CD8-positive, alpha-beta memory T cell (primary cell): ENCODE data around the gene FARP2. TPM values are rescaled to one million over a fixed set of nuclear protein-coding genes. Genes with fewer than 3 reads are reported as not detected.
A peak's percentile ranks its signal among the peaks of the same experiment; 100 is the strongest.
"Not testable (repeated sequence)": the region's sequence is repeated elsewhere in the genome, so short reads cannot be mapped to it uniquely, and the experiment has no call there.

Source experiments
- CTCF ChIA-PET: fragments of 350-600 bp; sonication (Branson Sonifier 250); formaldehyde crosslinking; loops from one replicate; lab custom pipeline; 2021; ENCODE audit warnings: antibody characterized with exemption; lab: Charles Lee
- POLR2A ChIA-PET: fragments of 350-600 bp; sonication (Branson Sonifier 250); formaldehyde crosslinking; loops from one replicate; lab custom pipeline; 2021; ENCODE audit warnings: antibody characterized with exemption; lab: Charles Lee
- DNase-seq, 5 donors: peaks; one replicate each; pipeline versions ENCODE4 v3.0.0 to v3.0.0-alpha.2; 2020 to 2022; ENCODE audit warnings: mixed read lengths in 1 of 5
- H3K27ac ChIP-seq: one replicate; pipeline ENCODE4 v1.7.0; 2013; ENCODE audit warnings: low read depth, mild to moderate bottlenecking, low read length, moderate library complexity
- H3K27me3 ChIP-seq: 2 replicates; pipeline ENCODE4 v1.7.0; 2013; ENCODE audit warnings: low read length, mild to moderate bottlenecking; ENCODE audit not compliant: insufficient read depth, poor library complexity, severe bottlenecking
- H3K36me3 ChIP-seq: 2 replicates; pipeline ENCODE4 v1.7.0; 2013; ENCODE audit warnings: mild to moderate bottlenecking, low read length, moderate library complexity; ENCODE audit not compliant: insufficient read depth
- H3K4me1 ChIP-seq: 2 replicates; pipeline ENCODE4 v1.7.0; 2013; ENCODE audit warnings: mild to moderate bottlenecking, low read length, moderate library complexity; ENCODE audit not compliant: insufficient read depth
- H3K4me3 ChIP-seq: 2 replicates; pipeline ENCODE4 v1.7.0; 2013; ENCODE audit warnings: mild to moderate bottlenecking, low read length
- H3K9me3 ChIP-seq: 2 replicates; pipeline ENCODE4 v1.7.0; 2013; ENCODE audit warnings: mild to moderate bottlenecking, low read length
- H3K27ac Mint-ChIP-seq, 8 donors: one replicate each; pipeline ENCODE4 v1.8.0; 2020 to 2021; ENCODE audit warnings: mixed read lengths in 8 of 8, mild to moderate bottlenecking in 6 of 8, inconsistent platforms in 3 of 8, moderate library complexity in 3 of 8
- H3K27me3 Mint-ChIP-seq, 2 donors: one replicate each; pipeline ENCODE4 v1.8.0; 2020 to 2021; ENCODE audit warnings: mixed read lengths in 2 of 2, mild to moderate bottlenecking in 1 of 2, moderate library complexity in 1 of 2
- H3K36me3 Mint-ChIP-seq, 3 donors: one replicate each; pipeline ENCODE4 v1.8.0; 2020 to 2021; ENCODE audit warnings: mixed read lengths in 3 of 3, inconsistent platforms in 1 of 3, mild to moderate bottlenecking in 1 of 3
- H3K4me1 Mint-ChIP-seq, 3 donors: one replicate each; pipeline ENCODE4 v1.8.0; 2020 to 2021; ENCODE audit warnings: mixed read lengths in 3 of 3, inconsistent platforms in 1 of 3, mild to moderate bottlenecking in 1 of 3
- H3K4me3 Mint-ChIP-seq, 7 donors: one replicate each; pipeline ENCODE4 v1.8.0; 2020 to 2021; ENCODE audit warnings: mixed read lengths in 7 of 7, mild to moderate bottlenecking in 6 of 7, moderate library complexity in 4 of 7, inconsistent platforms in 2 of 7
- H3K9me3 Mint-ChIP-seq, 5 donors: one replicate each; pipeline ENCODE4 v1.8.0; 2020 to 2022; ENCODE audit warnings: mixed read lengths in 5 of 5, mild to moderate bottlenecking in 3 of 5, moderate library complexity in 2 of 5, inconsistent platforms in 1 of 5
- polyA plus RNA-seq: library from polyadenylated mRNA; unstranded; fragments of 300-500 nt; fragmentation: Illumina TruSeq; gene quantifications from one replicate; pipeline ENCODE4 v1.2.3, GENCODE V29; 2021
- total RNA-seq, 2 experiments: library from RNA; stranded (reverse); gene quantifications; one replicate each; pipeline ENCODE4 v1.2.3, GENCODE V29; 2021

FARP2 gene
- total and polyA plus RNA-seq, 3 experiments from 2014 or later, result 10.4 to 36.0 (median 32.8) TPM

- Histone ChIP-seq H3K27me3 (no peaks in the 10 kb centered on the region), H3K36me3 (no peaks in the 10 kb centered on the region), H3K9me3 (no peaks in the 10 kb centered on the region), H3K4me3 (peak overlapping the region; percentile 86), H3K27ac (peak overlapping the region; percentile 90), H3K4me1 (peaks cover 61% of the 10 kb centered on the region)
- H3K9me3 Mint-ChIP-seq, result no peaks in the 10 kb centered on the region
- peaks cover 63 to 82% (median 74%) of the 10 kb centered on the region in 3 donors for H3K4me1 Mint-ChIP-seq
- peaks cover 0 to 53% (median 3%) of the 10 kb centered on the region in 3 donors for H3K36me3 Mint-ChIP-seq
- ChIA-PET CTCF (interaction anchor here (1.1 kb wide), 1 partner anchor 15 kb away, joined by 3 read pairs; no protein-coding TSS in a partner anchor), POLR2A (no interaction called here)
- DNase-seq, result no peak
- H3K27me3 Mint-ChIP-seq, result peaks cover 0 to 2% of the 10 kb centered on the region in 2 donors
- peak overlapping the region; percentile 92 to 100 (median 99) for H3K27ac Mint-ChIP-seq
- H3K4me3 Mint-ChIP-seq, result peak overlapping the region; percentile 89 to 99 (median 98)
Measured at GRCh38 chr2:241317391-241317790, 38.7 kb upstream of the FARP2 start.

- peaks cover 65 to 77% (median 72%) of the 10 kb centered on the region in 3 donors for H3K4me1 Mint-ChIP-seq
- H3K27me3 Mint-ChIP-seq, H3K27me3 ChIP-seq, H3K27ac ChIP-seq, H3K36me3 ChIP-seq, CTCF ChIA-PET, H3K9me3 ChIP-seq, H3K4me3 ChIP-seq, DNase-seq, H3K9me3 Mint-ChIP-seq, POLR2A ChIA-PET: not testable (repeated sequence)
- peak overlapping the region in 6 of 7 donors; percentile 0 to 99 (median 97) for H3K4me3 Mint-ChIP-seq
- peaks cover 57% of the 10 kb centered on the region for H3K4me1 ChIP-seq
- H3K36me3 Mint-ChIP-seq, result peaks cover 0 to 60% (median 4%) of the 10 kb centered on the region in 3 donors
- H3K27ac Mint-ChIP-seq, result peak overlapping the region in 5 of 8 donors; percentile 6 to 73 (median 31)
Measured at GRCh38 chr2:241318830-241319229, 37.3 kb upstream of the FARP2 start.

GRCh38 chr2:241320394-241320793 lies 35.7 kb upstream of the FARP2 start:
- H3K27me3 ChIP-seq, result no peaks in the 10 kb centered on the region
- no peaks in the 10 kb centered on the region for H3K9me3 ChIP-seq
- no peaks in the 10 kb centered on the region for H3K36me3 ChIP-seq
- Mint-ChIP-seq H3K4me3 (peak overlapping the region in 4 of 7 donors; percentile 12 to 62 (median 60)), H3K27me3 (peaks cover 0 to 2% of the 10 kb centered on the region in 2 donors), H3K36me3 (peaks cover 0 to 67% (median 7%) of the 10 kb centered on the region in 3 donors), H3K4me1 (peaks cover 66 to 84% (median 78%) of the 10 kb centered on the region in 3 donors), H3K27ac (peak overlapping the region in 6 of 8 donors; percentile 56 to 85 (median 68)), H3K9me3 (no peaks in the 10 kb centered on the region)
- H3K4me3 ChIP-seq, result no peak overlapping the region
- no peak overlapping the region for H3K27ac ChIP-seq
- DNase-seq, result no peak
- ChIA-PET POLR2A (no interaction called here), CTCF (interaction anchor here (0.8 kb wide), 1 partner anchor 242 kb away, joined by 3 read pairs; no protein-coding TSS in a partner anchor)
- peaks cover 48% of the 10 kb centered on the region for H3K4me1 ChIP-seq

- POLR2A ChIA-PET, result no interaction called here
- no peaks in the 10 kb centered on the region for H3K27me3 Mint-ChIP-seq
- DNase-seq, result no peak
- peaks cover 0 to 69% (median 7%) of the 10 kb centered on the region in 3 donors for H3K36me3 Mint-ChIP-seq
- CTCF ChIA-PET, result interaction anchor here (0.8 kb wide), 1 partner anchor 243 kb away, joined by 3 read pairs; no protein-coding TSS in a partner anchor
- Histone ChIP-seq H3K27ac (no peak overlapping the region), H3K36me3 (no peaks in the 10 kb centered on the region), H3K4me1 (peaks cover 48% of the 10 kb centered on the region), H3K27me3 (no peaks in the 10 kb centered on the region), H3K9me3 (no peaks in the 10 kb centered on the region), H3K4me3 (no peak overlapping the region)
- H3K9me3 Mint-ChIP-seq, result no peaks in the 10 kb centered on the region
- H3K27ac Mint-ChIP-seq, result peak overlapping the region; percentile 3 to 90 (median 58)
- H3K4me3 Mint-ChIP-seq, result peak overlapping the region in 6 of 7 donors; percentile 21 to 82 (median 58)
- H3K4me1 Mint-ChIP-seq, result peaks cover 68 to 85% (median 78%) of the 10 kb centered on the region in 3 donors
Measured at GRCh38 chr2:241321033-241321432, 35.1 kb upstream of the FARP2 start.

GRCh38 chr2:241321886-241322285 lies 34.2 kb upstream of the FARP2 start:
- Mint-ChIP-seq H3K36me3 (peaks cover under 1 to 67% (median 7%) of the 10 kb centered on the region in 3 donors), H3K27ac (peak overlapping the region in 5 of 8 donors; percentile 6 to 90 (median 53)), H3K4me3 (peak overlapping the region in 3 of 7 donors; percentile 0 to 61 (median 15)), H3K4me1 (peaks cover 63 to 79% (median 75%) of the 10 kb centered on the region in 3 donors), H3K27me3 (no peaks in the 10 kb centered on the region), H3K9me3 (no peaks in the 10 kb centered on the region)
- Histone ChIP-seq H3K9me3 (no peaks in the 10 kb centered on the region), H3K27ac (no peak overlapping the region), H3K4me1 (peaks cover 45% of the 10 kb centered on the region), H3K27me3 (no peaks in the 10 kb centered on the region), H3K36me3 (peaks cover 2% of the 10 kb centered on the region), H3K4me3 (no peak overlapping the region)
- ChIA-PET CTCF (interaction anchor here (1.2 kb wide), 1 partner anchor 70 kb away, joined by 4 read pairs; no protein-coding TSS in a partner anchor), POLR2A (no interaction called here)
- DNase-seq, result no peak

GRCh38 chr2:241323778-241324177 lies 32.3 kb upstream of the FARP2 start:
- Mint-ChIP-seq H3K27me3 (no peaks in the 10 kb centered on the region), H3K4me1 (peaks cover 50 to 66% (median 60%) of the 10 kb centered on the region in 3 donors)

GRCh38 chr2:241324775-241325174 lies 31.3 kb upstream of the FARP2 start:
- H3K36me3 ChIP-seq, result peaks cover 13% of the 10 kb centered on the region
- H3K4me1 ChIP-seq, result peaks cover 17% of the 10 kb centered on the region
- H3K4me3 ChIP-seq, result no peak overlapping the region
- no peak overlapping the region for H3K4me3 Mint-ChIP-seq
- peaks cover 44 to 57% (median 53%) of the 10 kb centered on the region in 3 donors for H3K4me1 Mint-ChIP-seq
- no peaks in the 10 kb centered on the region for H3K27me3 Mint-ChIP-seq
- H3K36me3 Mint-ChIP-seq, result peaks cover 12 to 71% (median 16%) of the 10 kb centered on the region in 3 donors
- no peaks in the 10 kb centered on the region for H3K9me3 ChIP-seq
- peak overlapping the region in 1 of 8 donors; percentile 21 for H3K27ac Mint-ChIP-seq
- ChIA-PET POLR2A (no interaction called here), CTCF (interaction anchor here (2.7 kb wide), 1 partner anchor 9 kb away, joined by 8 read pairs; the partner anchor contains the start of genes HDLBP and SEPTIN2)
- H3K27ac ChIP-seq, result no peak overlapping the region
- no peak for DNase-seq
- no peaks in the 10 kb centered on the region for H3K9me3 Mint-ChIP-seq
- no peaks in the 10 kb centered on the region for H3K27me3 ChIP-seq

More at GRCh38 chr2:241323778-241324177, 32.3 kb upstream of the FARP2 start:
- H3K36me3 Mint-ChIP-seq, result peaks cover 12 to 68% (median 16%) of the 10 kb centered on the region in 3 donors
- Histone ChIP-seq H3K27me3 (no peaks in the 10 kb centered on the region), H3K4me1 (peaks cover 26% of the 10 kb centered on the region), H3K36me3 (peaks cover 7% of the 10 kb centered on the region), H3K9me3 (no peaks in the 10 kb centered on the region), H3K4me3 (no peak overlapping the region), H3K27ac (no peak overlapping the region)
- peak overlapping the region in 4 of 8 donors; percentile 9 to 47 (median 26) for H3K27ac Mint-ChIP-seq
- no peak for DNase-seq
- H3K9me3 Mint-ChIP-seq, result no peaks in the 10 kb centered on the region
- POLR2A ChIA-PET, result no interaction called here
- CTCF ChIA-PET, result interaction anchor here (2.7 kb wide), 1 partner anchor 8 kb away, joined by 8 read pairs; the partner anchor contains the start of genes HDLBP and SEPTIN2
- peak overlapping the region in 2 of 7 donors; percentile 4 to 5 for H3K4me3 Mint-ChIP-seq

GRCh38 chr2:241325257-241325656 lies 30.8 kb upstream of the FARP2 start:
- H3K36me3 ChIP-seq, result peaks cover 17% of the 10 kb centered on the region
- H3K9me3 ChIP-seq, result no peaks in the 10 kb centered on the region
- ChIA-PET CTCF (interaction anchor here (2.7 kb wide), 1 partner anchor 10 kb away, joined by 8 read pairs; the partner anchor contains the start of genes HDLBP and SEPTIN2), POLR2A (no interaction called here)
- H3K36me3 Mint-ChIP-seq, result peaks cover 12 to 71% (median 16%) of the 10 kb centered on the region in 3 donors
- H3K4me3 ChIP-seq, result no peak overlapping the region
- peak overlapping the region in 1 of 7 donors; percentile 14 for H3K4me3 Mint-ChIP-seq
- H3K27me3 ChIP-seq, result no peaks in the 10 kb centered on the region
- H3K4me1 ChIP-seq, result peaks cover 12% of the 10 kb centered on the region
- no peak for DNase-seq
- H3K9me3 Mint-ChIP-seq, result no peaks in the 10 kb centered on the region
- H3K27me3 Mint-ChIP-seq, result no peaks in the 10 kb centered on the region
- H3K27ac ChIP-seq, result no peak overlapping the region
- H3K27ac Mint-ChIP-seq, result peak overlapping the region in 7 of 8 donors; percentile 1 to 64 (median 11)
- peaks cover 42 to 57% (median 50%) of the 10 kb centered on the region in 3 donors for H3K4me1 Mint-ChIP-seq
